ENCODE measurements around the gene COX17. TPM values are rescaled to one million over a fixed set of nuclear protein-coding genes. Genes with fewer than 3 reads are reported as not detected.

COX17 gene
- total and polyA plus RNA-seq, 2 of the 13 experiments (the other 11 are each of a cell fraction or from before 2014, with no cell fraction given), result 41.4 to 51.0 TPM

DNA sequence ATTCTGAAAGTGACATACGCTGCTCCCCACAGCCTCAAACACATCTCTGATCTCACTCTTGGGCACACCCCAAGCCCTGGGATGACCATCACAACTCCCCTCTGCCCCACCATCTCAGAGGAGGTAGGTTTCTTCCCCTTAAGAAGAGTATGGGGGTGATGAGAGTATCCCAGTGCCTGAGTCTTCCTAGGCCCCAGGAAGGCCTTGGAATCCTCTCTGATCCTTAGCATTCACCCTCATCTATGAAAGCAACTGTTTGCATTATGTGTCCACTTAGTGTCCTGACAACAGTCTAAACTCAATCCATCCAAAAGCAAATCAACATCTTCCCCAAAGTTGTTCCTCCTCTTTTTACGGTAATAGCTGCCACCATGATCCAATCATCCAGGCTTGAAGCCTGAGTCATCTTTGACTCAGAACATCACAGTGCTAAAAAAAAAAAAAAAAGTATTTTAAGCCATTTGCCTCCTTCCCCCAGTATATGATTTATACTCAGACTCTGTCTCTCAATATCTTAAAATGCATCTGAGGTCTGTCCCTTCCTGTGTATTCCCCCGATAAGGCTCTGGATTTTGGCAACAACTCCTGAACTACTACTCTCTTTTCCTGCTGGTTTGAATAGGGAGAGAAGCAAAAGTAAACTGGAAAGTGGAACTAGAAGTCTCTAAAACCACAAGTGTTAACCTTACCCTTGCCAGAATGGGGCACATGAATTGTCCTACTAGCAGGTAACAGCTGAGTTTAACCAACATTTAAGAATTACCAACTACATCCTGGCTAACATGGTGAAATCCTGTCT lies 39.3 kb downstream of the COX17 start:
- intact Hi-C loops (cut with micrococcal nuclease; ENCODE audit: unreplicated experiment) (no loop called here), in situ Hi-C loops (cut with HindIII; ENCODE audit: extremely low pct_ligation_motif_present, low pct_unique_long_range_greater_than_20kb) (no loop called here)
- POLR2A ChIA-PET, result no interaction called here
- H3K27me3 ChIP-seq (ENCODE audit: control insufficient read depth in 1 of 2, insufficient read depth in 2 of 2, low read length in 2 of 2), result no peaks in the 10 kb centered on the region
- ATAC-seq, result no peak
- 65% methylated on average over 3 of the region's 3 CpGs for WGBS (ENCODE audit: low lambda C conversion rate)
- H2AFZ ChIP-seq (ENCODE audit: low read length), result no peak overlapping the region
- no peaks in the 10 kb centered on the region for H4K20me1 ChIP-seq (ENCODE audit: insufficient read depth, low read length)
- H3K4me3 ChIP-seq (replicated peaks in 1 of 3; ENCODE audit: insufficient read depth in 1 of 3, low read depth in 2 of 3, low read length in 3 of 3), result no peak overlapping the region
- CTCF ChIA-PET (ENCODE audit: low intra/inter-chr PET ratio, low total read pairs), result no interaction called here
- H3K27ac ChIP-seq (ENCODE audit: extremely low read length, insufficient read depth, low read length), result no peak overlapping the region
- H3K4me1 ChIP-seq (ENCODE audit: insufficient read depth, low read length), result no peaks in the 10 kb centered on the region
- H3K4me2 ChIP-seq (ENCODE audit: low read depth, low read length), result no peak overlapping the region
- H3K9ac ChIP-seq (ENCODE audit: insufficient read depth, low read depth, low read length), result no peak overlapping the region
- no peak for FAIRE-seq
- no peaks in the 10 kb centered on the region for H3K9me3 ChIP-seq (ENCODE audit: low read length)
- no peaks in the 10 kb centered on the region for H3K36me3 ChIP-seq (replicated peaks in 1 of 2; ENCODE audit: control insufficient read depth in 1 of 2, insufficient read depth in 2 of 2, low read length in 2 of 2)
- BruUV-seq (replicated peaks), result no TSS peak
- DNase-seq (ENCODE audit: low spot score), result no peak
- H3K79me2 ChIP-seq (ENCODE audit: insufficient read depth, low read length), result no peaks in the 10 kb centered on the region
- TF ChIP-seq FOXA3 (CRISPR knock-in tag; IDR thresholded peaks at IDR 0.05) (no peak), MEIS2 (CRISPR knock-in tag; IDR thresholded peaks at IDR 0.05) (no peak), ZNF841 (CRISPR knock-in tag; IDR thresholded peaks at IDR 0.05; ENCODE audit: borderline replicate concordance) (no peak), KLF9 (CRISPR knock-in tag; IDR thresholded peaks at IDR 0.05; ENCODE audit: low read depth) (no peak), ZNF407 (CRISPR knock-in tag; IDR thresholded peaks at IDR 0.05; ENCODE audit: not compliant biosample characterization) (no peak), CEBPG (CRISPR knock-in tag; IDR thresholded peaks at IDR 0.05) (no peak), ZNF564 (CRISPR knock-in tag; IDR thresholded peaks at IDR 0.05) (no peak), RBAK (CRISPR knock-in tag; IDR thresholded peaks at IDR 0.05) (no peak), ZMYM3 (CRISPR knock-in tag; IDR thresholded peaks at IDR 0.05) (no peak), ZNF282 (IDR thresholded peaks at IDR 0.05; ENCODE audit: partially characterized antibody) (no peak), ZNF83 (CRISPR knock-in tag; IDR thresholded peaks at IDR 0.05; ENCODE audit: borderline replicate concordance) (no peak)
- TF ChIP-seq, protein P1, sequence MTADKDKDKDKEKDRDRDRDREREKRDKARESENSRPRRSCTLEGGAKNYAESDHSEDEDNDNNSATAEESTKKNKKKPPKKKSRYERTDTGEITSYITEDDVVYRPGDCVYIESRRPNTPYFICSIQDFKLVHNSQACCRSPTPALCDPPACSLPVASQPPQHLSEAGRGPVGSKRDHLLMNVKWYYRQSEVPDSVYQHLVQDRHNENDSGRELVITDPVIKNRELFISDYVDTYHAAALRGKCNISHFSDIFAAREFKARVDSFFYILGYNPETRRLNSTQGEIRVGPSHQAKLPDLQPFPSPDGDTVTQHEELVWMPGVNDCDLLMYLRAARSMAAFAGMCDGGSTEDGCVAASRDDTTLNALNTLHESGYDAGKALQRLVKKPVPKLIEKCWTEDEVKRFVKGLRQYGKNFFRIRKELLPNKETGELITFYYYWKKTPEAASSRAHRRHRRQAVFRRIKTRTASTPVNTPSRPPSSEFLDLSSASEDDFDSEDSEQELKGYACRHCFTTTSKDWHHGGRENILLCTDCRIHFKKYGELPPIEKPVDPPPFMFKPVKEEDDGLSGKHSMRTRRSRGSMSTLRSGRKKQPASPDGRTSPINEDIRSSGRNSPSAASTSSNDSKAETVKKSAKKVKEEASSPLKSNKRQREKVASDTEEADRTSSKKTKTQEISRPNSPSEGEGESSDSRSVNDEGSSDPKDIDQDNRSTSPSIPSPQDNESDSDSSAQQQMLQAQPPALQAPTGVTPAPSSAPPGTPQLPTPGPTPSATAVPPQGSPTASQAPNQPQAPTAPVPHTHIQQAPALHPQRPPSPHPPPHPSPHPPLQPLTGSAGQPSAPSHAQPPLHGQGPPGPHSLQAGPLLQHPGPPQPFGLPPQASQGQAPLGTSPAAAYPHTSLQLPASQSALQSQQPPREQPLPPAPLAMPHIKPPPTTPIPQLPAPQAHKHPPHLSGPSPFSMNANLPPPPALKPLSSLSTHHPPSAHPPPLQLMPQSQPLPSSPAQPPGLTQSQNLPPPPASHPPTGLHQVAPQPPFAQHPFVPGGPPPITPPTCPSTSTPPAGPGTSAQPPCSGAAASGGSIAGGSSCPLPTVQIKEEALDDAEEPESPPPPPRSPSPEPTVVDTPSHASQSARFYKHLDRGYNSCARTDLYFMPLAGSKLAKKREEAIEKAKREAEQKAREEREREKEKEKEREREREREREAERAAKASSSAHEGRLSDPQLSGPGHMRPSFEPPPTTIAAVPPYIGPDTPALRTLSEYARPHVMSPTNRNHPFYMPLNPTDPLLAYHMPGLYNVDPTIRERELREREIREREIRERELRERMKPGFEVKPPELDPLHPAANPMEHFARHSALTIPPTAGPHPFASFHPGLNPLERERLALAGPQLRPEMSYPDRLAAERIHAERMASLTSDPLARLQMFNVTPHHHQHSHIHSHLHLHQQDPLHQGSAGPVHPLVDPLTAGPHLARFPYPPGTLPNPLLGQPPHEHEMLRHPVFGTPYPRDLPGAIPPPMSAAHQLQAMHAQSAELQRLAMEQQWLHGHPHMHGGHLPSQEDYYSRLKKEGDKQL (CRISPR knock-in tag; IDR thresholded peaks at IDR 0.05; ENCODE audit: low read depth), result no peak
